H1 (cell line): ENCODE data around the gene TBCD. TPM values are rescaled to one million over a fixed set of nuclear protein-coding genes. Genes with fewer than 3 reads are reported as not detected.

ENCODE experiments used
- CBX5 ChIP-seq: fragments of 300-800, 300-1000 bp; sonication (generic); IDR thresholded peaks from 2 replicates; pipeline ENCODE4 v1.7.1; 2016; ENCODE audit warnings: antibody characterized with exemption, low read length, low read depth
- CTBP2 ChIP-seq: IDR thresholded peaks from 2 replicates; pipeline ENCODE4 v1.7.0; 2011; ENCODE audit warnings: borderline replicate concordance, mild to moderate bottlenecking, moderate library complexity, mixed read lengths, low read length; ENCODE audit not compliant: insufficient read depth, insufficient read length
- FOSL1 ChIP-seq: IDR thresholded peaks from 2 replicates; pipeline ENCODE4 v1.6.1; 2011; ENCODE audit warnings: mild to moderate bottlenecking, low read depth, low read length, moderate library complexity; ENCODE audit not compliant: insufficient read depth
- POLR2A ChIP-seq, 2 experiments: IDR thresholded peaks; 1 replicate in 1 of 2; 2 replicates in 1 of 2; pipeline ENCODE4 v1.6.1; 2011; ENCODE audit warnings: low read depth in 2 of 2, low read length in 2 of 2, mild to moderate bottlenecking in 2 of 2; ENCODE audit errors: control extremely low read depth in 1 of 2
- RFX5 ChIP-seq: IDR thresholded peaks from 2 replicates; pipeline ENCODE4 v1.6.1; 2011; ENCODE audit warnings: low read depth, low read length, improper control_type of control experiment, borderline replicate concordance
- RXRA ChIP-seq: IDR thresholded peaks from 2 replicates; pipeline ENCODE4 v1.6.1; 2011; ENCODE audit warnings: low read depth, mild to moderate bottlenecking, low read length, moderate library complexity; ENCODE audit not compliant: insufficient read depth
- SIRT6 ChIP-seq: IDR thresholded peaks from one replicate; pipeline ENCODE4 v1.7.1; 2012; ENCODE audit warnings: low read length, inconsistent platforms
- SIX5 ChIP-seq: IDR thresholded peaks from 2 replicates; pipeline ENCODE4 v1.6.1; 2011; ENCODE audit warnings: mild to moderate bottlenecking, low read depth, low read length
- TCF12 ChIP-seq: IDR thresholded peaks from 2 replicates; pipeline ENCODE4 v1.6.1; 2011; ENCODE audit warnings: low read depth, mild to moderate bottlenecking, low read length
- polyA plus RNA-seq, 7 experiments: library from polyadenylated mRNA; depleted of rRNA in 3 of 7; stranded (reverse) in 5 of 7; unstranded in 2 of 7; fragments of >200 nt in 5 of 7; fragments of 200-250 nt in 2 of 7; gene quantifications; 1 replicate in 5 of 7; 2 replicates in 1 of 7; 4 replicates in 1 of 7; pipeline versions ENCODE4 v1.2.1 to v1.2.3, GENCODE V29; 2011 to 2013; ENCODE audit warnings: missing spikeins in 2 of 7, mixed read lengths in 2 of 7
- total RNA-seq: library from RNA; stranded (reverse); fragmentation: NEBNext Ultra II Directional; extraction: Animal tissue kit (Norgen Biotek cat#: 25700); gene quantifications from 2 replicates; pipeline ENCODE4 v1.2.1, GENCODE V29; 2021

The TBCD gene
- total and polyA plus RNA-seq, 2 of the 8 experiments (the other 6 are each of a cell fraction or from before 2014, with no cell fraction given) = 118 to 162 TPM

DNA sequence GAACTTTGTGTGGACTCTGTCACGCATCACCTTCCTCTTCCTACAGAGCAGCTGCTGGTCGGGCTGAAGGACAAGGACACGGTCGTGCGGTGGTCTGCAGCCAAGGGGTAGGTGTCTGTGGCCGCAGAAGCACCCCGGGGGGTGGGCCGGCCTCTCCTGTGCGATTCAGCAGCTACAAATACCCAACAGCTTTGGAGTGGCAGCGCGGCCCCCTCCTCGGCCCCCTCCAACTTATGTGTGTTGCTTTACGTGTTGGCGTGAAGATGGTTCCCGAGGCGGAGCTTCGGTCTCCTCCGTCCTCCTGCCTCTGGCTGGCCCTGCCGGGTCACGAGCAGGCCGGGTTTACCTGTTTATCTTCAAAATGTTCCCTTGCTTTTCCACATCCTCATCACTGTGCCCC lies 55.7 kb downstream of the TBCD start (continued):
- TF ChIP-seq RXRA = no peak
- no peak for TF ChIP-seq SIRT6
- no peak for TF ChIP-seq TCF12
- TF ChIP-seq CTBP2 = no peak
- no peak for TF ChIP-seq FOSL1
- TF ChIP-seq CBX5 = no peak
- no peak for TF ChIP-seq RFX5
- no peak for TF ChIP-seq SIX5
- no peak for TF ChIP-seq POLR2A (IDR thresholded peaks at IDR 0.05; ENCODE audit: control extremely low read depth in 1 of 2, low read depth in 2 of 2, low read length in 2 of 2)
